ENCODE measurements around the gene STH. TPM values are rescaled to one million over a fixed set of nuclear protein-coding genes. Genes with fewer than 3 reads are reported as not detected.

STH gene
- total RNA-seq, 2 experiments from 2014 or later: not detected

- peak overlapping the region; percentile 68 for H3K27ac Mint-ChIP-seq
- peaks cover 26% of the 10 kb centered on the region for H3K4me1 Mint-ChIP-seq
- no peak overlapping the region for H3K4me3 Mint-ChIP-seq
- no peaks in the 10 kb centered on the region for H3K27me3 Mint-ChIP-seq
- no peaks in the 10 kb centered on the region for H3K9me3 Mint-ChIP-seq
- no peak for DNase-seq
- H3K36me3 Mint-ChIP-seq: peaks cover 44% of the 10 kb centered on the region
Observed at GRCh38 chr17:46044989-46045388, 45.9 kb downstream of the STH start.

GRCh38 chr17:46045639-46046038 is 46.6 kb downstream of the STH start:
- H3K4me1 Mint-ChIP-seq: peaks cover 31% of the 10 kb centered on the region
- DNase-seq: no peak
- peaks cover 47% of the 10 kb centered on the region for H3K36me3 Mint-ChIP-seq
- no peaks in the 10 kb centered on the region for H3K27me3 Mint-ChIP-seq
- no peaks in the 10 kb centered on the region for H3K9me3 Mint-ChIP-seq
- H3K27ac Mint-ChIP-seq: peak overlapping the region; percentile 76
- H3K4me3 Mint-ChIP-seq: no peak overlapping the region

GRCh38 chr17:46046957-46047356 is 47.9 kb downstream of the STH start:
- no peaks in the 10 kb centered on the region for H3K9me3 Mint-ChIP-seq
- no peak overlapping the region for H3K27ac Mint-ChIP-seq
- H3K4me1 Mint-ChIP-seq: peaks cover 44% of the 10 kb centered on the region
- H3K27me3 Mint-ChIP-seq: no peaks in the 10 kb centered on the region
- DNase-seq: no peak
- H3K36me3 Mint-ChIP-seq: peaks cover 58% of the 10 kb centered on the region
- no peak overlapping the region for H3K4me3 Mint-ChIP-seq

- DNase-seq: no peak
- Mint-ChIP-seq H3K27me3 (no peaks in the 10 kb centered on the region), H3K4me1 (peaks cover 49% of the 10 kb centered on the region), H3K27ac (no peak overlapping the region), H3K9me3 (peaks cover 3% of the 10 kb centered on the region), H3K4me3 (no peak overlapping the region), H3K36me3 (peaks cover 62% of the 10 kb centered on the region)
Observed at GRCh38 chr17:46047398-46047797, 48.3 kb downstream of the STH start.

GRCh38 chr17:46047856-46048255 is 48.8 kb downstream of the STH start:
- Mint-ChIP-seq H3K4me3 (no peak overlapping the region), H3K27me3 (no peaks in the 10 kb centered on the region), H3K36me3 (peaks cover 62% of the 10 kb centered on the region), H3K4me1 (peaks cover 50% of the 10 kb centered on the region), H3K27ac (no peak overlapping the region), H3K9me3 (peaks cover 4% of the 10 kb centered on the region)
- DNase-seq: no peak

Other genes starting within 250 kb of the STH start
- not detected for gene CRHR1, start 214.9 kb upstream of the STH start, total RNA-seq
- gene SPPL2C, start 154.4 kb upstream of the STH start, total RNA-seq: not detected
- under 1 TPM; 0.68 to 0.88 TPM for gene MAPT, start 104.7 kb upstream of the STH start, total RNA-seq
- 10 to 100 TPM; 60.9 to 65.5 TPM for gene KANSL1, start 194.2 kb downstream of the STH start, total RNA-seq